Measurements from ENCODE around the gene PDHX.
A peak's percentile ranks its signal among the peaks of the same experiment; 100 is the strongest.
"Not testable (repeated sequence)": the region's sequence is repeated elsewhere in the genome, so short reads cannot be mapped to it uniquely, and the experiment has no call there.

The PDHX gene

GRCh38 chr11:34916015-34916842 lies at the start of gene PDHX, which contains the start of gene APIP:
Gene PDHX (plus strand): TSS chr11:34916618. CDS start chr11:34916656, 38 bp downstream.
Gene APIP (minus strand): TSS chr11:34916379. CDS start chr11:34916284, 95 bp downstream.
- DNase-seq = peak; percentile 100

GRCh38 chr11:34869425-34869824 lies 47.0 kb upstream of the PDHX start:
- peak; percentile 52 for DNase-seq

- DNase-seq = no peak
Observed at GRCh38 chr11:34870548-34871196, 45.7 kb upstream of the PDHX start.

GRCh38 chr11:34874202-34874601 lies 42.2 kb upstream of the PDHX start:
- no peak for DNase-seq

GRCh38 chr11:34877375-34877975 lies 38.9 kb upstream of the PDHX start:
- DNase-seq = no peak

- DNase-seq = no peak
Observed at GRCh38 chr11:34881900-34882299, 34.5 kb upstream of the PDHX start.

GRCh38 chr11:34886609-34887008 lies 29.8 kb upstream of the PDHX start:
- no peak for DNase-seq

- DNase-seq = no peak
Observed at GRCh38 chr11:34887260-34887659, 29.2 kb upstream of the PDHX start.

GRCh38 chr11:34890089-34890488 lies 26.3 kb upstream of the PDHX start:
- DNase-seq = peak; percentile 33

- peak; percentile 78 for DNase-seq
Observed at GRCh38 chr11:34890812-34891211, 25.6 kb upstream of the PDHX start.

GRCh38 chr11:34891611-34892010 lies 24.8 kb upstream of the PDHX start:
- no peak for DNase-seq

GRCh38 chr11:34893416-34893815 lies 23.0 kb upstream of the PDHX start:
- no peak for DNase-seq

GRCh38 chr11:34896191-34896590 lies 20.2 kb upstream of the PDHX start:
- DNase-seq = not testable (repeated sequence)

GRCh38 chr11:34897171-34897870 lies 19.1 kb upstream of the PDHX start:
- DNase-seq = no peak

- no peak for DNase-seq
Observed at GRCh38 chr11:34898474-34898873, 17.9 kb upstream of the PDHX start.

GRCh38 chr11:34899633-34900016 lies 16.8 kb upstream of the PDHX start:
- no peak for DNase-seq

- peak; percentile 73 for DNase-seq
Observed at GRCh38 chr11:34904421-34904955, 11.9 kb upstream of the PDHX start.

- DNase-seq = peak; percentile 73
Observed at GRCh38 chr11:34905666-34906065, 10.8 kb upstream of the PDHX start.

GRCh38 chr11:34907934-34908593 lies 8.4 kb upstream of the PDHX start:
- DNase-seq = peak; percentile 35

GRCh38 chr11:34909415-34909814 lies 7.0 kb upstream of the PDHX start:
- DNase-seq = no peak

- DNase-seq = no peak
Observed at GRCh38 chr11:34909955-34910354, 6.5 kb upstream of the PDHX start.

- no peak for DNase-seq
Observed at GRCh38 chr11:34910817-34911216, 5.6 kb upstream of the PDHX start.

Data from NCI-H69 (cell line).